Thoracic aorta endothelial cell (primary cell): ENCODE measurements around the gene MRPL58. TPM values are rescaled to one million over a fixed set of nuclear protein-coding genes. Genes with fewer than 3 reads are reported as not detected.

Source experiments
- small RNA-seq: library from RNA; depleted of rRNA; stranded (forward); fragments of <200 nt; gene quantifications from one replicate; pipeline ENCODE3, GENCODE V24; 2012
- total RNA-seq: library from RNA; depleted of rRNA; stranded (reverse); fragments of >200 nt; gene quantifications from 2 replicates; pipeline ENCODE4 v1.2.3, GENCODE V29; 2012

The MRPL58 gene
- total RNA-seq, result 32.2 and 38.1 TPM in 2 replicates

GRCh38 chr17:75012346-75013091 is at the start of gene MRPL58:
Gene MRPL58, plus strand, starts transcription at chr17:75012670. Its CDS starts 17 bp downstream, at chr17:75012687.

DNA sequence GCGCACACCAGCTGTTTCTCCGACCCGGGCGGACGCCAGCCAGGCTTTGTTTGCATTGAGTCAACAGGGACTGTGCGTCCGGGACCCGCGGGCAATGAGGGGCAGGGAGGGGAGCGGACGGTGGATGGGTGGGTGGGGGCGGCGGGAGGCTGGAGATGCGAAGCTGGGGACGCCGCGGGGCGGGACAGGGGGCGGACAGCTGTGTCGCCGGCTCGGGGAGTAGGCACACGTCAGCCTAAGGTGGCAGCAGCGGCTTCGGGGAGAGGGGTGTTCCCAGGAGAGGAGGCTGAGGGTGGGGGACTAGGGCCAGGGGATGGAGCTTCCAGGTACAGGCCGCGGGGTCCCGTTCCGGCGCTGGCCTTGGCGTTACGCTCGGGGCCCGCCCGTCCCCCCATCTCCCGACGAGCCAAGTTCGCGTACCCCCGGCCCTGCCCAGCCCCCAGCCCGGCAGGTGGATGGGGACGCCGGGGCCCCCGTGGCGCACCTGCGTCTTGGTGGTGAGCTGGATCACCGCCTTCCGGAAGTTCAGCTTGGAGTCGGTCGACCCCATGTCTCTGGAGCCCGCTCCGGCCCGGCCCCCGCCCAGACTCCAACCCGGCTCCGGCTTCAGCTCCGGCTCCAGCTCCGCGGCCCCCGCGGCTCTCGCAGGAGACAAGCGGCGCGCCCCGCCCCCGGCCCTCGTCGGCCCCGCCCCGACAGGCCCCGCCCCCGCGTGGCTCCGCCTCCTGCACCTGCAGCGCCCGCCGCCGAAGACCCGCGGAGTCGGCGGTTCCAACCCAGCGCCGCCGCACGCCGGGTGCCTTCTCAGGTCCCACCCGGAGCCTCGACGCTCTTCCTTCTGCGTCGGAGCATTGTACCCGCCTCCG is 40.1 kb upstream of the MRPL58 start, which contains the start of gene HID1:
HID1 (minus strand) TSS at position 653 of the 866 bp plus-strand sequence; CDS start at position 550, 103 bp downstream.

DNA sequence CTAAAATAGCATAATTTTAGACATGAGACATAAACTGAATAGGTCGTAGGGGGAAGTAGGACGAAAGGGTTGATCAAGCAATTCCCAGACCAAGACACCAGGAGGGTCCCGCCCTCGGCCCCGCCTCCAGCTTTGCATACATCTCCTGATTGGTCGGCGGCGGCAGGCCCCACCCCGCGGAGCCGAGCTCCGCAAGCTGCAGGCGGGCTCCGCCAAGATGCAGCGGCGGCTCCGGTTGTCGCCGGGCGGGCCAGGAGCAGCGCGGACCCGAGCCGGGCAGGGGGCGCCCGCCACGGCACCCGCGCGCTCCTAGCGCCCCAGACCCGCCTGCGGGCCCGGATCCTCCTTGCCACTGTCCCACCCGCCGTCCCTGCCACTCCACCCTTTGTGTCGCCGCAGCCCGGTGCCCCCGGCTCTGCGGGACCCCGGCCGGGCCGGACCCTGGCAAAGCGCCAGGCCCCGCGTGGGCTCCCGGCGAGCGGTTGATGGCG is 25.0 kb upstream of the MRPL58 start, which contains the start of gene CDR2L:
CDR2L (plus strand) TSS at position 215 of the 491 bp plus-strand sequence. CDS start 412 bp downstream, outside the sequence.

DNA sequence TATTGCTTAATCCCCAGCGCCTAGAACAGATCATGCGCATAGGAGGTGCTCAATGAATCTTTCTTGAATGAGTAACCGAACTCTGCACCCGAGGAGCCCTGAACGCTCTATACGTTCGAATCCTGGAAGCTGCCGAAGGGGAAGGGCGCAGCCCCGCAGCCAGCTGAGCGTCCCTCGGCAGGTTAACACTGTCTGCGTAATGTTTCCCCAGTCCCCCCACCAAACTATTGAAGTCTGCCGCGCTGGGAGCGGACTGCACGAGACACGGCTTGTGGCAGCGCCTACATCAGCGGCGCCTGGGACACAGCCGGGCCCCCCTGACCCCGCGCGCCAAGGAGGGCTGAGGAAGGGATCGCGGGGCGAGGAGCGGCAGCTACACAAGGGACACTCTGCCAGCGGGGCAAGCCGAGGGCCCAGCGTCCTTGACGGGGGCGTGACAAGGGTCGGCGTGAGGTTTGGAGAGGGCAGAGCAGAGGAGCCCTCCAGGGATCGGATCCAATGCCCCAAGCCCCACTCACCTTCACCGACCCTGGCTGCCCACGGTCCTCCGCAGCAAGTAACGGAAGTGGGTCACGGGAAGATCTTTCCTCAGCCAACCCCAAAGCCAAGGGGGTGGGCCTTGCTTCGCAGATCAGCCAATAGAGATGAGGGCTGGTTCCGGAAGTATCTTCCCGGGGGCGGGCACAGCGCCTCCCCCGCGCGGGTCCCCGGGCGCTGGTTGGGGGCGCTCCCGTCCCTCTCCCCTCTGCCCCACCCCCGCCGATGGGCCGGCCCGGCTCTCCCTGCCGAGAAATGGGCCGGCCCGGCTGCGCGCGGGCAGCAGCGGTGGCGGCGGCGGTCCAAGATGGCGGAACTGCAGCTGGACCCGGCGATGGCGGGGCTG is 34.2 kb downstream of the MRPL58 start, which contains the start of the genes ATP5PD and KCTD2:
ATP5PD (minus strand) TSS at position 563 of the 883 bp plus-strand sequence. CDS start 4,319 bp downstream, outside the sequence.
KCTD2 (plus strand) TSS at position 819 of the 883 bp plus-strand sequence; CDS start at position 845, 26 bp downstream.

Small RNAs within 50 kb of the gene (small RNA-seq; reads per million reads assigned to genes)
- gene AC111186.1 (not detected), gene RN7SL573P (not detected), gene RNU6-362P (not detected)

Other genes with a start within 250 kb of the MRPL58 start
- gene NAT9, start 236.3 kb upstream of the MRPL58 start, total RNA-seq, result 22.9 and 28.6 TPM in 2 replicates
- 0.07 and 0.53 TPM in 2 replicates for gene GRIN2C, start 152.8 kb upstream of the MRPL58 start, total RNA-seq
- 39.8 and 42.3 TPM in 2 replicates for gene FDXR, start 139.7 kb upstream of the MRPL58 start, total RNA-seq
- not detected in 2 replicates for gene FADS6, start 119.0 kb upstream of the MRPL58 start, total RNA-seq
- gene USH1G, start 89.4 kb upstream of the MRPL58 start, total RNA-seq, result not detected in 2 replicates
- gene OTOP2, start 88.4 kb upstream of the MRPL58 start, total RNA-seq, result not detected in 2 replicates
- gene OTOP3, start 76.8 kb upstream of the MRPL58 start, total RNA-seq, result not detected in 2 replicates
- 14.9 and 28.4 TPM in 2 replicates for gene HID1, start 39.9 kb upstream of the MRPL58 start, total RNA-seq
- gene CDR2L, start 25.0 kb upstream of the MRPL58 start, total RNA-seq, result 23.1 and 27.4 TPM in 2 replicates
- 270 and 332 TPM in 2 replicates for gene ATP5PD, start 34.3 kb downstream of the MRPL58 start, total RNA-seq
- gene KCTD2, start 34.6 kb downstream of the MRPL58 start, total RNA-seq, result 16.6 and 17.2 TPM in 2 replicates
- gene SLC16A5, start 75.3 kb downstream of the MRPL58 start, total RNA-seq, result 4.7 and 11.6 TPM in 2 replicates
- gene ARMC7, start 97.3 kb downstream of the MRPL58 start, total RNA-seq, result 4.5 TPM in 2 replicates
- gene NT5C, start 119.1 kb downstream of the MRPL58 start, total RNA-seq, result 11.7 and 13.0 TPM in 2 replicates
- gene JPT1, start 141.8 kb downstream of the MRPL58 start, total RNA-seq, result 321 and 330 TPM in 2 replicates
- 106 and 124 TPM in 2 replicates for gene SUMO2, start 170.3 kb downstream of the MRPL58 start, total RNA-seq
- gene NUP85, start 193.0 kb downstream of the MRPL58 start, total RNA-seq, result 54.8 and 62.4 TPM in 2 replicates
- gene GGA3, start 248.9 kb downstream of the MRPL58 start, total RNA-seq, result 15.3 and 18.8 TPM in 2 replicates
- gene MRPS7, start 249.2 kb downstream of the MRPL58 start, total RNA-seq, result 61.2 and 82.3 TPM in 2 replicates